Ureter (tissue), 1 donor: Measurements from ENCODE around the gene RNF34. TPM values are rescaled to one million over a fixed set of nuclear protein-coding genes. Genes with fewer than 3 reads are reported as not detected.

Source experiments
- DNase-seq: peaks from one replicate; pipeline ENCODE4 v3.0.0-alpha.2; 2020; ENCODE audit warnings: low spot score
- total RNA-seq: library from RNA; stranded (reverse); gene quantifications from one replicate; pipeline ENCODE4 v1.2.4, GENCODE V29; 2023
- donor health status: DM: yes; HTN: yes; CAD: no.

The RNF34 gene
- total RNA-seq, 1 donor from 2014 or later = 63.9 TPM

DNA sequence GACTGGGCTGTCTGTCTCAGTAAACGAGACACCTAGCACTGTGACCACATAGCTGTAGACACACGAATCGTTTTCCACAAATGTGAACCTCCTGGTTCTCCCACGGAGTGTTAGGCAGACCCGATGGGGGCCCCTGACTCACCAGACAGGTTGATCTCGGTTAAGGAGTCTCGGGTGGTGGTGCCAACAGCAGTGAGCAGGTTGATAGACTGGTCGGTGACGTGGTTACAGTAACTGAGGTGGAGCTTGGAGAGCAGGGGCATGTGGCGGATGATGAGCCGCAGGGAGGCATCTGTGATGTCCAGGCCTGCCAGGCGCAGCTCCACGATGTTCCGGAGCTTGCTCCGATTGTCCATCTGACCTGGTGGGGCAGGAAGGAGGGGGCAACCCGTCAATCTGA is 39.8 kb downstream of the RNF34 start:
- DNase-seq = no peak

- no peak for DNase-seq
Observed at GRCh38 chr12:121440768-121441167, 40.9 kb downstream of the RNF34 start.

DNA sequence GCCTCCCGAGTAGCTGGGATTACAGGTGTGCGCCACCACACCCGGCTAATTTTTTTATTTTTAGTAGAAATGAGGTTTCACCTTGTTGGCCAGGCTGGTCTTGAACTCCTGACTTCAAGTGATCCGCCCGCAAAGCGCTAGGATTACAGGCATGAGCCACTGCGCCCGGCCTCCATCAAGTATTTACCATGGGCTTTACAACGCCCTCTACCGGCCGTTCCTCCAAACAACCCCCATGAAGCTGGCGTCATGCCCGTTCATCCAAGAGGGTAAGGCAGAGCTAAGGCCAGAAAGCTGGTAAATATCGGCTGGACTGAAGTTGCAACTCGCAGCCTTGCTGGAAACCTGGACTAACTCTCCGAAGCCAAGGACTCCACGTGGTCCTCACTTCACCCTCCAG is 41.6 kb downstream of the RNF34 start:
- no peak for DNase-seq

- DNase-seq = no peak
Observed at GRCh38 chr12:121442028-121442948, 42.4 kb downstream of the RNF34 start.

- peak; percentile 80 for DNase-seq
Observed at GRCh38 chr12:121443193-121443870, 43.4 kb downstream of the RNF34 start.

GRCh38 chr12:121443911-121444841 is 44.3 kb downstream of the RNF34 start:
- DNase-seq = no peak

GRCh38 chr12:121444842-121445202 is 44.9 kb downstream of the RNF34 start:
- DNase-seq = no peak

DNA sequence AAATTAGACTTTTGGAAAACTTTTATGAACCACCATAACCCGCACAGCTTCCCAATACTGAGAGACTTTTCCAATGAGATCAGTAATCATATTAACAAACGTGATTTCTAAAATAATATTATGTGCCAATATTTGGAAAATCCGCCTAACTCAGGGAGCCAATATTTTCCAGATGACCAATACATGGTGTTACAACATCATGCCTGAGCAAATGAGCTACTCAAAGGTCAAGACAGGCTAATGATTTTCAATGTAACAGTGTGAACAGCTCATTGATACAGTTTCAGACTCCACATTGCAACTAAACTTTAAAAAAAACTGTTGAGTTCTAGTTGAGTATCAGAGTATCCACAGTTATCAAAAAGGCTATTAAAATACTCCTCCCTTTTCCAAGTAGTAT is 46.8 kb downstream of the RNF34 start:
- no peak for DNase-seq

GRCh38 chr12:121448771-121449315 is 48.9 kb downstream of the RNF34 start:
- no peak for DNase-seq

- DNase-seq = no peak
Observed at GRCh38 chr12:121451961-121452339, 52.0 kb downstream of the RNF34 start.

DNA sequence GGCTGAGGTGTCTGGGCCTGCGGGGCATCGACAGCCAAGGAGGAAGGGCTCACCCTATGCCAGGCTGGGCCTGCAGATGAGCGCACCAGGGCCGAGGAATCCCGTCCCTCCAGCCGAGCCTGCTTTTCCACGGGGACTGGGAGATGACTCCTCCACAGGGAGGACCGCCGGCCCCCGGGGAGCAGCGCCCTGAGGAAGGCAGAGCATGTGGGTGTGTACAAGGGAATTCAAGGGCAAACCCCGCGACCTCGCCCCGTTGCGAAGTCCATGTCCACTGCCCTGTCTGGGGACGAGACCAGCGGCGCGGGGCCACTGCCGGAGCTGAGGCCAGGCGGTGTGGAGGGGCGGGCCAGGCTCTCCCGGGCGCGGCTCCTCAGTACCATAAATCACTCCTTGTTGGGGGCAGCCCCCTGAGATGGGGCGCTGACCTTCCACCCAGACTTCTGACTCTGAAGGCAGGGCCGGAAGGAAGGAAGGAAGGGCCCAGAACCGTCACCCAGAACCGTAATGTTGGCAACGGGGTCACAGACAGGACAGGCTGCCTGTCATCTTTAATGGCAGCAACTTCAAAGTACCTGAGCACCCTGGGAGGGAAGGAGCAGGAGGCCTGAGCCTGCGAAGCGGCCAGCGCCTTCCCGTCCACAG is 52.5 kb downstream of the RNF34 start:
- DNase-seq = peak; percentile 71

GRCh38 chr12:121452985-121453360 is 53.1 kb downstream of the RNF34 start:
- DNase-seq = no peak

DNA sequence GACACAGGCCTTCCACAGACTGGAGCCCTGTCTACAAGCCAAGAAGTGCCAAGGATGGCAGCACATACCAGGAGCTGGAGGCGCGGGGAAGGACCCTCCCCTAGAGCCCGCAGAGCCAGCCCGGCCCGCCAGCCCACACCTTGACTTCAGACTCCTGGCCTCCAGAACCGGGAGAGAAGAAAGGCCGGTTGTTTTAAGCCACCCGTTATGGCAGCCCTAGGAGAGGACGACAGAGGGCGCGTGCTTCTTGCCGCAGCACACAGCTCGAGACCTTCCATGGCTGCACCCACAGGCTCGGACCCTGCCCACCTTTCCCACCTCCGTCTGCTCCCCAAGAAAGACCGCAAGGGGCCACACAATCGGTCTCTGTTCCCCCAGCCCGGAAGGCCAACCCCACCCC is 53.7 kb downstream of the RNF34 start:
- no peak for DNase-seq

DNA sequence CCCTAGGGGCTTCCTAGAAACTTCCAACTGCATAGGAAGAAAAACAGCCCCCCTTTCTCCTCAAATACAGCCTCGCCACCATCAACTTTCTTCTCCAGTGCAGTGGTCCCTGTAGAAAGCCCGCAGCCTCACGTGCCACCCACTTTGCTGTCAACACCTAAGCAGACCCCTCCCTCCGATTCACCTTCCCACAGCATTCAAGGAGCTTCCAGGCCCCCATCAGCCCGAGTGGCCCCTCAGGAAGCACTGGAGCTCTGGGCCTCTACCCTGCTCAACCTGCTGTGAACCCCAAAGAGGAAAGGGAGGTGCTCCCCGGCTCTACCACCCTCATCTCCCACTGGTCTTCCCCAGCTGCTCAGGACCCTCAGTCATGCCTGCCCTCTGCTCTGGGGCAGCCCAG is 55.0 kb downstream of the RNF34 start:
- no peak for DNase-seq

DNA sequence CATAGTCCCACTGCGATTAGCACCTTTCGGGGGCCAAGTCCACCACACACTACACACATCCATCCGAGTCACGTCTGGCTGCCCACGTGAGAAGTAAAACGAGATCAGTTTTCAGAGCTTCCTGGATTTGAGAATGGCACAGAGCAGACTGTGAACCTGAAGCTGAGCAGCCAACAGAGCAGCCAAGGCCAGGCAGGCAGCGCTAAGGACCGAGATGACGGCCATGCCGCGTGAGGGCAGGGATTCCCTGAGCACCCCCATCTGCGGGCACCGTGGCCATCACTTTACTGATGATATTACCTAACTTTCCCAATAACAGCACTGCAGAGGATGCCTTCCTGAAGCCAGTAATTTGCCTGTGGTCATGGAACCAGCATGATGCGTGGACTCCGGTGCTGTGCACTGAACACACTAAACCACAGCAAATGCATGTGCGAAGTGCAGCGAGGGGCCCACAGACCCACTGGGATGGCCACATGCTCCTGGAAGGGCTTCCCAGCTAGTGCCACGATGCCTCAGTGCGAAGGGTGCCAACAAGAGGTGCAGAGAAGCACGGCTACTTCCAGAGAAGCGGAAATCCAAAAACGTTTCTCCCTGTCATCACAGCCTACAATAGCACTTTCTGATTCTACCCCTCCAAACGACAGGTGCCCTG is 56.0 kb downstream of the RNF34 start:
- DNase-seq = no peak

GRCh38 chr12:121456551-121456950 is 56.6 kb downstream of the RNF34 start:
- DNase-seq = no peak

DNA sequence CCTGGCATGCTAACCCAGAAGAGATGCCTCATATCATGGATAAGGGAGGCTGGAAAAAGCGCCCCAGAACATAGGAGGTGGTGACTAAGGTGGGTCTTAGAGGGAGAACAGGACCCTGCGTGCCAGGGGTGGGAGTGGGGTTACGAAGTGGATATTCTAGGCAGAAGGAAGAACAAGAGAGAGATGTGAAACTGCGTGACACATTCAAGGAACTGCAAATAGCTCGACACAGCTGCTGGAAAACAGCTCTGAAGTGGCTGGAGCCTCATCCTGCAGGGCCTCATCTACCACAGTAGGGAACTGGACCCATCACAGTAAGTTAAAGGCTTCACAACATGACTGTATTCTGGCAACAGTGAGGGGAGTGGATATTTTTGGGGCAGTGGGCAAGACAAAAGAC is 61.1 kb downstream of the RNF34 start:
- no peak for DNase-seq

DNA sequence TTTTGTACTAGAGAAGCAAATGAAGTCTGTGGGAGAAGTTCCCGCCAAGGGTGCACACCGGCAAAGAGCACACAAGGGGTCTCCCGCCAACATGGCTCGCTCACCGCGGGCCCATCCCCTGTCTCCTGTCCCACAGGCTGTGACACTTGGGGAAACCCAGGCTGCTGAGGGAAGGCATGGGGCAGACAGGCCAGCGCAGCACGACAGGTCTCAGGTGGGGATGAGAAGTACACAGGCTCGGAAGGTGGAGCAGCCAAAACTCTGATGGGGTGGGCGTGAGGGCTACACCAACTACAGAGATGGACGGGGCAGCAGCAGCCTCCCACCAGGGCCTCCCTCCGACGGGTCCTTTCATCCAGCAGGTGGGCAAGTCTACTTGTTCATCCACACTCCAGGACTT is 64.4 kb downstream of the RNF34 start:
- no peak for DNase-seq

DNA sequence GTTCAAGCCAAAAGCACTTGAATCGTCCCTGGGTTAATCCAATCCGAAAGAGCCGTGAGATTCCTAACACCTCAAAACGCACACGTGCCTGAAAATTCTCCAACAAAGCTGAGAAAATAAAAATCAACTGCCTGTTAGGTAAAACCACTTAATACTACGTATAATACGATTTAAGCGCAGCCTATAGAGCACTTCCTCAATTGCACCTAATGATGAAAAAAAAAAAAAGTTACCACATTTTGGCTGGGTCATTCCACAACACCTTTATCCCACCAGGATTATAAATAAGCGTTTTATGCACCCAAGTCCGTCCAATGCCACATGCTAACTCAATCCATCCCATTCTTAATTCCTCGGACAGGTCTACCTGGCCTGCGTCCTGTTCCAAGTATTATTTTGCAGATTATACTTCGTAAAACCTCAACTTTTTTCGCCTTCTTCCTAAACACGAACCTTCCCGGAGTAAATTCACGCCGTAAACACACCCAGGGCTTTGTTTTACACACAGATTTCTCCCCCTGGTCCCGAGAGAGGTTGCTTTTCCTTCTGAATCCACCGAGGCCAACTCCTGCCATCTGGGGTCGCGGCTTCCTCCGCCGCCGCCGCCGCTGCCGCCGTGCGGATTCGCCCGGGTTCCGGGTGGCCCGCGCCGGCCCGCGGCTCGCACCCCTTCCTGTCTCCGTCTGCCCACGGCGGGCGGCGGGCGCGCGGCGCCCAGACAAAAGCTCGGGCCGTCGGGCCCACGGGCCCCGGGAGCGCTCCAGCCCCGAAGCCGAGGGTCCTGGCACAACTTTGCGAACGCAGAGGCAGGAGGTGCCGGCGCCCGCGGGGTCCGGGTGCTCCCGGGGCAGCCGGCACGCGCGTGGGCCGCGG is 66.2 kb downstream of the RNF34 start:
- no peak for DNase-seq
